Measurements from ENCODE around the gene TM6SF1.

The TM6SF1 gene

DNA sequence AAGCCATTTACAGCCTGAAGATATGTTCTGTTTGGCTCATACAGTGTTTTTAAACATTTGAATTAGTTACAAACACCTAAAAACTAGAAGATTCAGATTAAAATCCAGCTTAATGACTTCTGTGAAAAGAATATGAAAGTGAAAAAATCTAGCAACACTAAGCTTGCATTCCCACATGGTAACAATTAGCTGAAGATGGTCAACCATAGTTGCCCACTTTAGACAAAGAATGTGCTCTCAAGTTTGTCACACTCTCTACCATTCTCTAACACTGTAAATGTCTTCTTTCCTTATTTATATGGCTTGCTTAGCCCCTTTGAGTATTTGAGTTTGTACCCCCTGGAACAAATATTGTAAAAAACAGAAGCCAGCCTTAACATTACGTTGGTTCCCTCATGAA is 67.4 kb downstream of the TM6SF1 start:
- DNase-seq (ENCODE audit: low read depth, low spot score) = no peak

DNA sequence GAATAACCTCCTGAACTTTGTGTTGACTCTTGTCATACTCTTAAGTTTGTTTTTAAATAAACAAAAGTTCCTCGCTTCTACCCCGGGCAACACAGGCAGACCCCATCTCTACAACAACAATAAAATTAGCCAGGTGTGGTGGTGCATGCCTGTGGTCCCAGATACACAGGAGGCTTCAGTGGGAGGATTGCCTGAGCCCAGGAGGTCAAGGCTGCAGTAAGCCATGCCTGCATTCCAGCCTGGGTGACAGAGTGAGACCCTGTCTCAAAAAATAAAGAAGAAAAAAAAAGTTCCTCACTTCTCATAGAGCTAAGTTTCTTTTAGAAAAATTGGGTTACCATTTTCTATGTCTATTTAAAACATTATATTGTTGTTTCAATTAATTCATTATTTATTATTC is 70.9 kb downstream of the TM6SF1 start:
- no peak for DNase-seq (ENCODE audit: low read depth, low spot score)

DNA sequence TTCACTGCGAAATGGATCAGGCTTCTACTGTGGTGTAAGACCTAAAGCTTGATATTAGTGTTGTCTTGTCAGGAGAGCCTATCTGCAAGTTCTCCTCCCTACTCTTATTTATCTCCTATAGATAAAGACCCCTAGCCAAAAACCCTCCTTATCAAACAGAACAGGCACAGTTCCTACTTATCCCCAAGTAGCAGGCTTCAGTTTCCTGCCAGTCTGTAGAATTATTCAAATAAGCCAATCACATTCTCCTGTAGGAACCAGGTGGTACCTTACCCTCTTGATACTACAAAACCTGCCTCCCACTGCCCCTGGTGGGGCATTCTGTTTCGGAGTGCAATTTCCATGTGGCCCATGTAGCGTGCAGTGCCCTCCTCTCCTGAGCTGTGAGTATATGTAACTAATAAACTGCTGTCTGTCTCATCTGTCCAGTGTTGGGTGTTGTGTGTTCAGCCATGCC is 71.5 kb downstream of the TM6SF1 start:
- DNase-seq (ENCODE audit: low read depth, low spot score) = no peak

DNA sequence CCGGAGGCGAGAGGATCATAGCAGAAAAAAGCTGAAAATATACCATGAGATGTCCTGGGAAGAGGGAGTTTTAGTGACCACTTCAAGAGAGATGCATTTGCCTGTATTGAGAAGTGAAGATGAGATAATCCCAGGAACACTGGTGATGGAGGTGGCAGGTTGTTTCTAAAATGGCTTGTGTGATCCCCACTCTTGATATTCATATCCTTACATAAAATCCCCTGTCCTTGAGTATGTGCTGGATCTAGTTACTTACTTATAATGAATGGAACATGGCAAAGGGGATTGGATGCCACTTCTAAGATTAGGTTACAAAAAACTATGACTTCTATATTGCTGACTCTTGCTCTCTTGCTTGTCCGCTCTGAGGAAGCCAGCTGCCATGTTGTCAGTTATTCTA is 78.1 kb downstream of the TM6SF1 start:
- DNase-seq (ENCODE audit: low read depth, low spot score) = no peak

Measured in brain pericyte (primary cell).